Right lobe of liver (tissue), 4 donors: Measurements from ENCODE around the gene TGFB1.

Source experiments
- POLR2A ChIP-seq: fragments of 450-650 bp; IDR thresholded peaks from one replicate; pipeline ENCODE4 v1.6.1; 2017; ENCODE audit warnings: antibody characterized with exemption, mild to moderate bottlenecking
- TF ChIP-seq, protein P1 (sequence below), 4 donors: fragments of 200-600 bp in 3 of 4; fragments of 450-650 bp in 1 of 4; IDR thresholded peaks; one replicate each; pipeline versions ENCODE4 v1.5.1 to v1.8.0; 2016 to 2022; ENCODE audit warnings: antibody characterized with exemption in 4 of 4, mild to moderate bottlenecking in 2 of 4
- donor health status: DM: no; HTN: no; CAD: no.
- donor health status: DM: no; HTN: no; CAD: no.
- donor health status: DM: no; HTN: yes; CAD: no.

DNA sequence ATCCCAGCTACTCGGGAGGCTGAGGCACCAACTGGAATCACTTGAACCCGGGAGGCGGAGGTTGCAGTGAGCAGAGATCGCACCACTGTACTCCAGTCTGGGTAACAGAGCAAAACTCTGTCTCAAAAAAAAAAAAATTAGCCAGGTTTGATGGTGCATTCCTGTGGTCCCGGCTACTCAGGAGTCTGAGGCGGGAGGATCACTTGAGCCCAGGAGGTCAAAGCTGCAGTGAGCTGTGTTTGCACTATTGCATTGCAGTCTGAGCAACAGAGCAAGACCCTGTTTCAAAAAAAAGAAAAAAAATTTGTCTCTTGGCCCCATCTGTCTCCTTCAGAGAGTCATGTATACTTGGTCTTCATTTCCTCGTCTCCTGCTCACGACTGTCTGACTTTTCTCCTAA, 42.1 kb downstream of the TGFB1 start:
- TF ChIP-seq POLR2A, result no peak
- TF ChIP-seq, protein P1, sequence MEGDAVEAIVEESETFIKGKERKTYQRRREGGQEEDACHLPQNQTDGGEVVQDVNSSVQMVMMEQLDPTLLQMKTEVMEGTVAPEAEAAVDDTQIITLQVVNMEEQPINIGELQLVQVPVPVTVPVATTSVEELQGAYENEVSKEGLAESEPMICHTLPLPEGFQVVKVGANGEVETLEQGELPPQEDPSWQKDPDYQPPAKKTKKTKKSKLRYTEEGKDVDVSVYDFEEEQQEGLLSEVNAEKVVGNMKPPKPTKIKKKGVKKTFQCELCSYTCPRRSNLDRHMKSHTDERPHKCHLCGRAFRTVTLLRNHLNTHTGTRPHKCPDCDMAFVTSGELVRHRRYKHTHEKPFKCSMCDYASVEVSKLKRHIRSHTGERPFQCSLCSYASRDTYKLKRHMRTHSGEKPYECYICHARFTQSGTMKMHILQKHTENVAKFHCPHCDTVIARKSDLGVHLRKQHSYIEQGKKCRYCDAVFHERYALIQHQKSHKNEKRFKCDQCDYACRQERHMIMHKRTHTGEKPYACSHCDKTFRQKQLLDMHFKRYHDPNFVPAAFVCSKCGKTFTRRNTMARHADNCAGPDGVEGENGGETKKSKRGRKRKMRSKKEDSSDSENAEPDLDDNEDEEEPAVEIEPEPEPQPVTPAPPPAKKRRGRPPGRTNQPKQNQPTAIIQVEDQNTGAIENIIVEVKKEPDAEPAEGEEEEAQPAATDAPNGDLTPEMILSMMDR (IDR thresholded peaks at IDR 0.05), result no peak
